Neural cell (in vitro differentiated cells): Measurements from ENCODE around the gene RMDN2. TPM values are rescaled to one million over a fixed set of nuclear protein-coding genes. Genes with fewer than 3 reads are reported as not detected.

Source experiments
- H2AFZ ChIP-seq: fragments of 200-600, 300-800 bp; sonication (generic), shearing (Covaris generic); 2 replicates; pipeline ENCODE4 v1.6.0; 2014; ENCODE audit warnings: low read depth, mild to moderate bottlenecking, antibody characterized with exemption, low read length, moderate library complexity
- H3F3A ChIP-seq: fragments of 200-600 bp; shearing (Covaris generic); 2 replicates; pipeline ENCODE4 v1.6.1; 2016; ENCODE audit warnings: mild to moderate bottlenecking, moderate library complexity, mixed read lengths, antibody characterized with exemption, low read length; ENCODE audit not compliant: insufficient read depth, poor library complexity, severe bottlenecking
- H3K27ac ChIP-seq: fragments of 200-600, 300-800 bp; sonication (generic), shearing (Covaris generic); 2 replicates; pipeline ENCODE4 v1.5.1; 2014; ENCODE audit warnings: mild to moderate bottlenecking, low read length, moderate library complexity
- H3K27me3 ChIP-seq: fragments of 300-800, 200-600 bp; sonication (generic), shearing (Covaris generic); 2 replicates; pipeline ENCODE4 v1.6.0; 2014; ENCODE audit warnings: mild to moderate bottlenecking, low read depth, low read length, moderate library complexity; ENCODE audit not compliant: insufficient read depth
- H3K36me3 ChIP-seq: fragments of 300-800, 200-600 bp; sonication (generic), shearing (Covaris generic); 2 replicates; pipeline ENCODE4 v1.5.1; 2014; ENCODE audit warnings: mild to moderate bottlenecking, antibody characterized with exemption, low read length, moderate library complexity; ENCODE audit not compliant: insufficient read depth
- H3K4me2 ChIP-seq: fragments of 300-800, 200-600 bp; sonication (generic), shearing (Covaris generic); 2 replicates; pipeline ENCODE4 v1.6.0; 2014; ENCODE audit warnings: mild to moderate bottlenecking, low read length
- H3K4me3 ChIP-seq: fragments of 300-800, 200-600 bp; sonication (generic), shearing (Covaris generic); 2 replicates; pipeline ENCODE4 v1.5.1; 2014; ENCODE audit warnings: mild to moderate bottlenecking, low read length, moderate library complexity
- H3K79me2 ChIP-seq: fragments of 200-600 bp; shearing (Covaris generic); replicated peaks from 2 replicates; pipeline ENCODE4 v1.6.0; 2014; ENCODE audit warnings: mild to moderate bottlenecking, low read length, moderate library complexity; ENCODE audit not compliant: insufficient read depth
- H3K9ac ChIP-seq: fragments of 300-800, 200-600 bp; sonication (generic), shearing (Covaris generic); 2 replicates; pipeline ENCODE4 v1.6.1; 2016; ENCODE audit warnings: mild to moderate bottlenecking, low read length, mixed read lengths
- H3K9me2 ChIP-seq: fragments of 200-600 bp; shearing (Covaris generic); 2 replicates; pipeline ENCODE4 v1.6.1; 2016; ENCODE audit warnings: mild to moderate bottlenecking, low read length, mixed read lengths; ENCODE audit not compliant: insufficient read depth
- H3K9me3 ChIP-seq: fragments of 200-600, 300-800 bp; sonication (generic), shearing (Covaris generic); 2 replicates; pipeline ENCODE4 v1.6.1; 2016; ENCODE audit warnings: mild to moderate bottlenecking, mixed run types, low read length, moderate library complexity, mixed read lengths
- H4K20me1 ChIP-seq: fragments of 200-600 bp; shearing (Covaris generic); 2 replicates; pipeline ENCODE4 v1.6.1; 2016; ENCODE audit warnings: mild to moderate bottlenecking, mixed run types; ENCODE audit not compliant: insufficient read depth
- EP300 ChIP-seq: fragments of 450-650 bp; conservative IDR thresholded peaks from 2 replicates; pipeline ENCODE4 v1.6.1; 2014; ENCODE audit warnings: antibody characterized with exemption, mild to moderate bottlenecking, moderate library complexity; ENCODE audit not compliant: poor library complexity, severe bottlenecking
- EZH2 ChIP-seq: fragments of 200-600, 300-800 bp; shearing (Covaris generic), sonication (generic); IDR thresholded peaks from 2 replicates; pipeline ENCODE4 v1.6.1; 2014; ENCODE audit warnings: antibody characterized with exemption, low read length, borderline replicate concordance, mild to moderate bottlenecking; ENCODE audit not compliant: insufficient read depth, poor library complexity, severe bottlenecking
- MXI1 ChIP-seq: fragments of 450-650 bp; conservative IDR thresholded peaks from 2 replicates; pipeline ENCODE4 v1.6.1; 2014; ENCODE audit warnings: antibody characterized with exemption, mild to moderate bottlenecking; ENCODE audit not compliant: poor library complexity, severe bottlenecking
- POLR2AphosphoS5 ChIP-seq: IDR thresholded peaks from 2 replicates; pipeline ENCODE4 v1.6.1; 2012
- RAD21 ChIP-seq: fragments of 450-650 bp; conservative IDR thresholded peaks from 2 replicates; pipeline ENCODE4 v1.6.1; 2014; ENCODE audit warnings: antibody characterized with exemption, mild to moderate bottlenecking, moderate library complexity
- SMC3 ChIP-seq: fragments of 450-650 bp; conservative IDR thresholded peaks from 2 replicates; pipeline ENCODE4 v1.6.1; 2014; ENCODE audit warnings: antibody characterized with exemption, mild to moderate bottlenecking, moderate library complexity; ENCODE audit not compliant: poor library complexity
- TAF1 ChIP-seq: IDR thresholded peaks from 2 replicates; pipeline ENCODE4 v1.6.1; 2012; ENCODE audit warnings: low read depth
- polyA plus RNA-seq: library from polyadenylated mRNA; depleted of rRNA; stranded (reverse); fragments of >200 nt; gene quantifications from 2 replicates; pipeline ENCODE4 v1.2.3, GENCODE V29; 2014
- TF ChIP-seq, protein P1 (sequence below): IDR thresholded peaks from 2 replicates; pipeline ENCODE4 v1.6.1; 2012; ENCODE audit warnings: borderline replicate concordance
- TF ChIP-seq, protein P2 (sequence below): fragments of 450-650 bp; IDR thresholded peaks from 2 replicates; pipeline ENCODE4 v1.5.1; 2014; ENCODE audit warnings: antibody characterized with exemption, mild to moderate bottlenecking, moderate library complexity; ENCODE audit not compliant: poor library complexity, severe bottlenecking

The RMDN2 gene
- polyA plus RNA-seq, 1 donor from 2014 or later = 5.5 TPM

DNA sequence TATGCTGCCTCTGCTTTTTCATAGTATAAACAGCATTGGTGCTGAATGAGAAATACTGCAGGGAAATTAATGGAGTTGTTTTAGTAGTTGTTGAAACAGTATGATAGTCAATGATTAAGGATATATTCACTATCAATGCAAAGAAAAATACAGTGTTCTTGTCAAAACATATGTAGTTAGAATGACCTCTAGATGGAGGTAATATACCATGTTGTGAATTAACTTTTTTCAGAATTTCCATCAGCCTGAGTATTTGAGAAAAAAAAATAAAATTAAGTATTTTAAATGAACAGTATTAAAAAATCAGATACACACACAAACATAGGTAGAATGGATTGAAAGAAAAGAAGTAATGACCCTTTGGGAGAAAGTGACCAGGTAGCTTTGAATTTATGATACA, 59.5 kb downstream of the RMDN2 start:
- Histone ChIP-seq H3K9me2 (no peaks in the 10 kb centered on the region), H3K9me3 (peaks cover 5% of the 10 kb centered on the region), H3F3A (no peaks in the 10 kb centered on the region), H3K36me3 (no peaks in the 10 kb centered on the region), H3K9ac (no peak overlapping the region), H2AFZ (no peak overlapping the region), H4K20me1 (no peaks in the 10 kb centered on the region), H3K4me2 (no peak overlapping the region), H3K79me2 (no peaks in the 10 kb centered on the region), H3K27ac (no peak overlapping the region), H3K27me3 (no peaks in the 10 kb centered on the region), H3K4me3 (no peak overlapping the region)
- TF ChIP-seq SMC3 (peak; percentile 40), RAD21 (peak; percentile 51), POLR2AphosphoS5 (no peak)

DNA sequence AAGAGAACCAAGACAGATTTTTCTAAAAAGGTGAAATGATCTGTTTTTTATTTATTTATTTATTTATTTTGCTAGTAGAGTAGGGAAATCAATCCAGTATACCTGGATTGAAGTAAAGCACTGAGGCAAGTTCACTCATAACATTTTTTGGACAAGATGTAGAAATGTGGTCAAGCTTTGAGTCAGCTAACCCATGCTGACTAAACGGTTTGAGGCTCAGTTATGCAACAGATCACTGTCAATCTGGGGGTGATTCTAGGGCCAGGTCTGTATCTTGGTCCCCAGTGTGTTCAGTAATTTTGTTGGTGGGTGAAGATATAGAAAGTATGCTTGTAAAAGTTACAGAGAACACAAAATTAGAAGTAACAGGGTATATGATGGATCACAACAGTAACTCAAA, 60.2 kb downstream of the RMDN2 start:
- Histone ChIP-seq H3K9ac (no peak overlapping the region), H3K9me2 (no peaks in the 10 kb centered on the region), H3K9me3 (peaks cover 5% of the 10 kb centered on the region), H3K36me3 (no peaks in the 10 kb centered on the region), H3K4me2 (no peak overlapping the region), H3K27me3 (no peaks in the 10 kb centered on the region), H3K27ac (no peak overlapping the region), H3K79me2 (no peaks in the 10 kb centered on the region), H3F3A (no peaks in the 10 kb centered on the region), H3K4me3 (no peak overlapping the region), H4K20me1 (no peaks in the 10 kb centered on the region), H2AFZ (no peak overlapping the region)
- TF ChIP-seq POLR2AphosphoS5 = no peak
- TF ChIP-seq MXI1 = no peak
- TF ChIP-seq, protein P1, sequence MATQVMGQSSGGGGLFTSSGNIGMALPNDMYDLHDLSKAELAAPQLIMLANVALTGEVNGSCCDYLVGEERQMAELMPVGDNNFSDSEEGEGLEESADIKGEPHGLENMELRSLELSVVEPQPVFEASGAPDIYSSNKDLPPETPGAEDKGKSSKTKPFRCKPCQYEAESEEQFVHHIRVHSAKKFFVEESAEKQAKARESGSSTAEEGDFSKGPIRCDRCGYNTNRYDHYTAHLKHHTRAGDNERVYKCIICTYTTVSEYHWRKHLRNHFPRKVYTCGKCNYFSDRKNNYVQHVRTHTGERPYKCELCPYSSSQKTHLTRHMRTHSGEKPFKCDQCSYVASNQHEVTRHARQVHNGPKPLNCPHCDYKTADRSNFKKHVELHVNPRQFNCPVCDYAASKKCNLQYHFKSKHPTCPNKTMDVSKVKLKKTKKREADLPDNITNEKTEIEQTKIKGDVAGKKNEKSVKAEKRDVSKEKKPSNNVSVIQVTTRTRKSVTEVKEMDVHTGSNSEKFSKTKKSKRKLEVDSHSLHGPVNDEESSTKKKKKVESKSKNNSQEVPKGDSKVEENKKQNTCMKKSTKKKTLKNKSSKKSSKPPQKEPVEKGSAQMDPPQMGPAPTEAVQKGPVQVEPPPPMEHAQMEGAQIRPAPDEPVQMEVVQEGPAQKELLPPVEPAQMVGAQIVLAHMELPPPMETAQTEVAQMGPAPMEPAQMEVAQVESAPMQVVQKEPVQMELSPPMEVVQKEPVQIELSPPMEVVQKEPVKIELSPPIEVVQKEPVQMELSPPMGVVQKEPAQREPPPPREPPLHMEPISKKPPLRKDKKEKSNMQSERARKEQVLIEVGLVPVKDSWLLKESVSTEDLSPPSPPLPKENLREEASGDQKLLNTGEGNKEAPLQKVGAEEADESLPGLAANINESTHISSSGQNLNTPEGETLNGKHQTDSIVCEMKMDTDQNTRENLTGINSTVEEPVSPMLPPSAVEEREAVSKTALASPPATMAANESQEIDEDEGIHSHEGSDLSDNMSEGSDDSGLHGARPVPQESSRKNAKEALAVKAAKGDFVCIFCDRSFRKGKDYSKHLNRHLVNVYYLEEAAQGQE = no peak
- TF ChIP-seq EP300 = no peak
- no peak for TF ChIP-seq SMC3
- TF ChIP-seq EZH2 = no peak
- TF ChIP-seq, protein P2, sequence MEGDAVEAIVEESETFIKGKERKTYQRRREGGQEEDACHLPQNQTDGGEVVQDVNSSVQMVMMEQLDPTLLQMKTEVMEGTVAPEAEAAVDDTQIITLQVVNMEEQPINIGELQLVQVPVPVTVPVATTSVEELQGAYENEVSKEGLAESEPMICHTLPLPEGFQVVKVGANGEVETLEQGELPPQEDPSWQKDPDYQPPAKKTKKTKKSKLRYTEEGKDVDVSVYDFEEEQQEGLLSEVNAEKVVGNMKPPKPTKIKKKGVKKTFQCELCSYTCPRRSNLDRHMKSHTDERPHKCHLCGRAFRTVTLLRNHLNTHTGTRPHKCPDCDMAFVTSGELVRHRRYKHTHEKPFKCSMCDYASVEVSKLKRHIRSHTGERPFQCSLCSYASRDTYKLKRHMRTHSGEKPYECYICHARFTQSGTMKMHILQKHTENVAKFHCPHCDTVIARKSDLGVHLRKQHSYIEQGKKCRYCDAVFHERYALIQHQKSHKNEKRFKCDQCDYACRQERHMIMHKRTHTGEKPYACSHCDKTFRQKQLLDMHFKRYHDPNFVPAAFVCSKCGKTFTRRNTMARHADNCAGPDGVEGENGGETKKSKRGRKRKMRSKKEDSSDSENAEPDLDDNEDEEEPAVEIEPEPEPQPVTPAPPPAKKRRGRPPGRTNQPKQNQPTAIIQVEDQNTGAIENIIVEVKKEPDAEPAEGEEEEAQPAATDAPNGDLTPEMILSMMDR = no peak
- TF ChIP-seq RAD21 = no peak

DNA sequence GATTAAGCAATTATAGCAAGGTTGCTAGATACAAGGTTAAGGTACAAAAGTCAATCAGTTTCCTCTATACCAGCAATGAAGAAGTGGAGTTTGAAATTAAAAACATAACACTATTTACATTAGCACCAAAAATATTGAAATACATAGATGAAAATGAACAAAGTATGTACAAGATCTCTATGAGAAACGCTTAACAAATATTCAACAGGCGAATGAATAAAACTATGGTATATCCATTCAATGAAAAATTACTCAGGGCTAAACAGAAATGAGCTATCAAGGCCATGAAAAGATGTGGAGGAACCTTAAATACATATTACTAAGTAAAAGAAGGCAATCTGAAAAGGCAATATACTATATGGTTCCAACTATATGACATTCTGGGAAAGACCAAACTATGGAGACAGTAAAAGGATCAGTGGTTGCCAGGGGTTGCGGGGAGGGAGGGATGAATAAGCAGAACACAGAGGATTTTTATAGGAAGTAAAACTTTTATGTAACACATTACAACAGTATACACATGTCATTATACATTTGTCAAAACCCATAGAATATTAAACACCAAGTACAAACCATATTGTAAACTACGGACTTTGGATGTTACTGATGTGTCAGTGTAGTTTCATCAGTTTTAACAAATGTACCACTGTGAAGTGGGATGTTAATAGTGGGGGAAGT, 62.1 kb downstream of the RMDN2 start:
- Histone ChIP-seq H3K27me3 (no peaks in the 10 kb centered on the region), H3K36me3 (no peaks in the 10 kb centered on the region), H3K27ac (no peak overlapping the region), H3K4me3 (no peak overlapping the region), H2AFZ (no peak overlapping the region), H3K9me2 (no peaks in the 10 kb centered on the region), H3F3A (no peaks in the 10 kb centered on the region), H4K20me1 (no peaks in the 10 kb centered on the region), H3K4me2 (no peak overlapping the region), H3K9me3 (peaks cover 5% of the 10 kb centered on the region), H3K9ac (no peak overlapping the region), H3K79me2 (no peaks in the 10 kb centered on the region)
- TF ChIP-seq SMC3 (no peak), EP300 (no peak), RAD21 (no peak), TAF1 (no peak), EZH2 (no peak), POLR2AphosphoS5 (no peak), MXI1 (no peak)
- TF ChIP-seq, protein P2 = no peak
- TF ChIP-seq, protein P1 = no peak
